ENCODE data around the gene ARHGEF25. TPM values are rescaled to one million over a fixed set of nuclear protein-coding genes. Genes with fewer than 3 reads are reported as not detected.
A peak's percentile ranks its signal among the peaks of the same experiment; 100 is the strongest.

The ARHGEF25 gene
- total RNA-seq, 2 experiments from 2014 or later, result 0.55 to 0.93 TPM

- ChIA-PET CTCF (interaction anchor here (0.7 to 5.8 kb wide), 10 partner anchors 9 to 162 kb away, joined by 3 to 77 read pairs (median 5); partner anchors contain the start of genes GLI1, OS9 and PIP4K2C), POLR2A (interaction anchor here (0.7 kb wide), 1 partner anchor 38 kb away, joined by 3 read pairs; no protein-coding TSS in a partner anchor)
- Mint-ChIP-seq H3K27me3 (peaks cover 96% of the 10 kb centered on the region), H3K4me1 (peaks cover 24% of the 10 kb centered on the region), H3K9me3 (no peaks in the 10 kb centered on the region), H3K36me3 (ENCODE audit: low read depth) (no peaks in the 10 kb centered on the region), H3K27ac (no peak overlapping the region), H3K4me3 (peak overlapping the region; percentile 50)
- no peak for DNase-seq
Observed at GRCh38 chr12:57620936-57621496, 9.8 kb downstream of the ARHGEF25 start.

GRCh38 chr12:57621497-57622292 is 10.5 kb downstream of the ARHGEF25 start:
- ChIA-PET POLR2A (interaction anchor here (1.1 kb wide), 1 partner anchor 38 kb away, joined by 4 read pairs; no protein-coding TSS in a partner anchor), CTCF (interaction anchor here (0.7 to 5.8 kb wide), 10 partner anchors 8 to 163 kb away, joined by 3 to 77 read pairs (median 4); partner anchors contain the start of genes GLI1 and OS9)
- H3K4me3 Mint-ChIP-seq, result peak overlapping the region; percentile 50
- no peaks in the 10 kb centered on the region for H3K36me3 Mint-ChIP-seq (ENCODE audit: low read depth)
- DNase-seq, result peak; percentile 62
- no peaks in the 10 kb centered on the region for H3K9me3 Mint-ChIP-seq
- H3K4me1 Mint-ChIP-seq, result peaks cover 24% of the 10 kb centered on the region
- H3K27ac Mint-ChIP-seq, result no peak overlapping the region
- H3K27me3 Mint-ChIP-seq, result peaks cover 99% of the 10 kb centered on the region

- peaks cover 96% of the 10 kb centered on the region for H3K27me3 Mint-ChIP-seq
- no peak for DNase-seq
- H3K36me3 Mint-ChIP-seq (ENCODE audit: low read depth), result no peaks in the 10 kb centered on the region
- peaks cover 24% of the 10 kb centered on the region for H3K4me1 Mint-ChIP-seq
- H3K4me3 Mint-ChIP-seq, result no peak overlapping the region
- H3K27ac Mint-ChIP-seq, result no peak overlapping the region
- CTCF ChIA-PET, result interaction anchor here (0.8 to 5.8 kb wide), 6 partner anchors 9 to 164 kb away, joined by 3 to 77 read pairs (median 4); partner anchors contain the start of gene GLI1
- POLR2A ChIA-PET, result interaction anchor here (1.1 kb wide), 1 partner anchor 39 kb away, joined by 4 read pairs; no protein-coding TSS in a partner anchor
- no peaks in the 10 kb centered on the region for H3K9me3 Mint-ChIP-seq
Observed at GRCh38 chr12:57622293-57623245, 11.3 kb downstream of the ARHGEF25 start.

GRCh38 chr12:57623385-57623784 is 12.2 kb downstream of the ARHGEF25 start:
- H3K27ac Mint-ChIP-seq, result no peak overlapping the region
- H3K9me3 Mint-ChIP-seq, result no peaks in the 10 kb centered on the region
- H3K4me1 Mint-ChIP-seq, result peaks cover 25% of the 10 kb centered on the region
- ChIA-PET POLR2A (no interaction called here), CTCF (interaction anchor here (5.8 kb wide), 1 partner anchor 41 kb away, joined by 77 read pairs; no protein-coding TSS in a partner anchor)
- no peak for DNase-seq
- no peak overlapping the region for H3K4me3 Mint-ChIP-seq
- H3K36me3 Mint-ChIP-seq (ENCODE audit: low read depth), result no peaks in the 10 kb centered on the region
- H3K27me3 Mint-ChIP-seq, result peaks cover 95% of the 10 kb centered on the region

GRCh38 chr12:57623811-57624390 is 12.7 kb downstream of the ARHGEF25 start:
- Mint-ChIP-seq H3K27me3 (peaks cover 95% of the 10 kb centered on the region), H3K4me3 (no peak overlapping the region), H3K27ac (no peak overlapping the region), H3K36me3 (ENCODE audit: low read depth) (no peaks in the 10 kb centered on the region), H3K4me1 (peaks cover 25% of the 10 kb centered on the region), H3K9me3 (no peaks in the 10 kb centered on the region)
- CTCF ChIA-PET, result interaction anchor here (1.1 to 5.8 kb wide), 2 partner anchors 40 to 41 kb away, joined by 6 to 77 read pairs; no protein-coding TSS in a partner anchor
- POLR2A ChIA-PET, result interaction anchor here (1.0 kb wide), 1 partner anchor 32 kb away, joined by 4 read pairs; no protein-coding TSS in a partner anchor
- no peak for DNase-seq

- Mint-ChIP-seq H3K4me3 (no peak overlapping the region), H3K9me3 (no peaks in the 10 kb centered on the region), H3K36me3 (ENCODE audit: low read depth) (no peaks in the 10 kb centered on the region), H3K4me1 (peaks cover 21% of the 10 kb centered on the region), H3K27me3 (peaks cover 94% of the 10 kb centered on the region), H3K27ac (no peak overlapping the region)
- DNase-seq, result no peak
- CTCF ChIA-PET, result interaction anchor here (1.1 kb wide), 1 partner anchor 41 kb away, joined by 6 read pairs; no protein-coding TSS in a partner anchor
- POLR2A ChIA-PET, result interaction anchor here (1.0 kb wide), 1 partner anchor 33 kb away, joined by 4 read pairs; no protein-coding TSS in a partner anchor
Observed at GRCh38 chr12:57624441-57625220, 13.4 kb downstream of the ARHGEF25 start.

GRCh38 chr12:57625261-57626032 is 14.2 kb downstream of the ARHGEF25 start:
- Mint-ChIP-seq H3K36me3 (ENCODE audit: low read depth) (no peaks in the 10 kb centered on the region), H3K4me3 (no peak overlapping the region), H3K27ac (no peak overlapping the region), H3K9me3 (no peaks in the 10 kb centered on the region), H3K27me3 (peaks cover 94% of the 10 kb centered on the region), H3K4me1 (peaks cover 18% of the 10 kb centered on the region)
- ChIA-PET POLR2A (interaction anchor here (1.0 kb wide), 1 partner anchor 34 kb away, joined by 4 read pairs; no protein-coding TSS in a partner anchor), CTCF (interaction anchor here (0.8 to 1.1 kb wide), 2 partner anchors 42 kb away, joined by 3 to 6 read pairs; no protein-coding TSS in a partner anchor)
- DNase-seq, result no peak

- ChIA-PET POLR2A (interaction anchor here (1.8 kb wide), 1 partner anchor 119 kb away, joined by 5 read pairs; the partner anchor contains the start of gene TSPAN31), CTCF (interaction anchor here (0.8 kb wide), 1 partner anchor 43 kb away, joined by 3 read pairs; no protein-coding TSS in a partner anchor)
- no peak for DNase-seq
- H3K36me3 Mint-ChIP-seq (ENCODE audit: low read depth), result no peaks in the 10 kb centered on the region
- no peaks in the 10 kb centered on the region for H3K9me3 Mint-ChIP-seq
- H3K27me3 Mint-ChIP-seq, result peaks cover 94% of the 10 kb centered on the region
- no peak overlapping the region for H3K4me3 Mint-ChIP-seq
- no peak overlapping the region for H3K27ac Mint-ChIP-seq
- H3K4me1 Mint-ChIP-seq, result peaks cover 10% of the 10 kb centered on the region
Observed at GRCh38 chr12:57626111-57626920, 15.1 kb downstream of the ARHGEF25 start.

GRCh38 chr12:57626921-57627445 is 15.7 kb downstream of the ARHGEF25 start:
- Mint-ChIP-seq H3K4me1 (peaks cover 6% of the 10 kb centered on the region), H3K27me3 (peaks cover 93% of the 10 kb centered on the region), H3K36me3 (ENCODE audit: low read depth) (no peaks in the 10 kb centered on the region), H3K4me3 (no peak overlapping the region), H3K27ac (no peak overlapping the region), H3K9me3 (no peaks in the 10 kb centered on the region)
- POLR2A ChIA-PET, result interaction anchor here (1.8 kb wide), 1 partner anchor 118 kb away, joined by 5 read pairs; the partner anchor contains the start of gene TSPAN31
- CTCF ChIA-PET, result interaction anchor here (0.8 to 1.2 kb wide), 4 partner anchors 21 to 174 kb away, joined by 3 to 5 read pairs (median 4); no protein-coding TSS in a partner anchor
- DNase-seq, result no peak
